WTC11 (cell line): Measurements from ENCODE around the gene SURF2. TPM values are rescaled to one million over a fixed set of nuclear protein-coding genes. Genes with fewer than 3 reads are reported as not detected.

Experiments used
- ATAC-seq: fragments of 200-7000 bp; cut with Tn5 transposase; 2 replicates; pipeline ENCODE4 v1.10.0; 2021; ENCODE audit warnings: mild to moderate bottlenecking, moderate library complexity
- CTCF ChIA-PET: fragments of 300-600 bp; sonication (Branson Sonifier 250); formaldehyde crosslinking; loops from one replicate; lab custom pipeline; 2021; ENCODE audit warnings: antibody characterized with exemption; lab: Charles Lee
- POLR2A ChIA-PET: fragments of 350-600 bp; sonication (Branson Sonifier 250); formaldehyde crosslinking; loops from one replicate; lab custom pipeline; 2021; ENCODE audit warnings: antibody characterized with exemption; lab: Charles Lee
- DNase-seq: peaks from one replicate; pipeline ENCODE4 v3.0.0; 2021; ENCODE audit warnings: low spot score
- H3K27ac Mint-ChIP-seq: 2 replicates; pipeline ENCODE4 v1.8.0; 2021; ENCODE audit warnings: mixed read lengths
- H3K27me3 Mint-ChIP-seq: 2 replicates; pipeline ENCODE4 v1.8.0; 2021; ENCODE audit warnings: low read depth, mild to moderate bottlenecking, moderate library complexity, mixed read lengths
- H3K36me3 Mint-ChIP-seq: 2 replicates; pipeline ENCODE4 v1.8.0; 2021; ENCODE audit warnings: mixed read lengths
- H3K4me1 Mint-ChIP-seq: 2 replicates; pipeline ENCODE4 v1.8.0; 2022; ENCODE audit warnings: mixed read lengths
- H3K4me3 Mint-ChIP-seq: 2 replicates; pipeline ENCODE4 v1.8.0; 2021; ENCODE audit warnings: mild to moderate bottlenecking, moderate library complexity, mixed read lengths
- H3K9me3 Mint-ChIP-seq: 2 replicates; pipeline ENCODE4 v1.8.0; 2021; ENCODE audit warnings: mixed read lengths
- CTCF ChIP-seq: fragments of 200-600 bp; IDR thresholded peaks from 2 replicates; pipeline ENCODE4 v1.8.0; 2022; ENCODE audit warnings: antibody characterized with exemption
- E2F1 ChIP-seq: sonication (generic); formaldehyde crosslinking; IDR thresholded peaks from 2 replicates; pipeline ENCODE4 v1.8.0; 2022; ENCODE audit warnings: mild to moderate bottlenecking, missing genetic modification reagents
- E2F4 ChIP-seq: sonication (generic); formaldehyde crosslinking; IDR thresholded peaks from 2 replicates; pipeline ENCODE4 v1.8.1; 2022; ENCODE audit warnings: low read depth, mild to moderate bottlenecking, moderate library complexity, missing genetic modification reagents, borderline replicate concordance
- EMX1 ChIP-seq: fragments of 250-450 bp; sonication (Bioruptor Pico); IDR thresholded peaks from 2 replicates; pipeline ENCODE4 v1.8.0; 2021; ENCODE audit warnings: mild to moderate bottlenecking
- JUN ChIP-seq: sonication (generic); formaldehyde crosslinking; IDR thresholded peaks from 2 replicates; pipeline ENCODE4 v1.8.0; 2023; ENCODE audit warnings: mild to moderate bottlenecking, missing genetic modification reagents
- KAT7 ChIP-seq: sonication (generic); formaldehyde crosslinking; IDR thresholded peaks from 2 replicates; pipeline ENCODE4 v1.8.1; 2023; ENCODE audit warnings: missing genetic modification reagents, mild to moderate bottlenecking, borderline replicate concordance
- MAX ChIP-seq: sonication (generic); formaldehyde crosslinking; IDR thresholded peaks from 2 replicates; pipeline ENCODE4 v1.8.0; 2022; ENCODE audit warnings: mild to moderate bottlenecking, missing genetic modification reagents
- MLX ChIP-seq: sonication (generic); formaldehyde crosslinking; IDR thresholded peaks from 2 replicates; pipeline ENCODE4 v1.8.1; 2023; ENCODE audit warnings: mild to moderate bottlenecking, missing genetic modification reagents, moderate library complexity
- NFE2L1 ChIP-seq: sonication (generic); formaldehyde crosslinking; IDR thresholded peaks from 2 replicates; pipeline ENCODE4 v1.8.1; 2023; ENCODE audit warnings: missing genetic modification reagents
- TEAD1 ChIP-seq: sonication (generic); formaldehyde crosslinking; IDR thresholded peaks from 2 replicates; pipeline ENCODE4 v1.8.0; 2022; ENCODE audit warnings: mild to moderate bottlenecking, missing genetic modification reagents
- TEAD4 ChIP-seq: sonication (generic); formaldehyde crosslinking; IDR thresholded peaks from 2 replicates; pipeline ENCODE4 v1.8.0; 2022; ENCODE audit warnings: mild to moderate bottlenecking, missing genetic modification reagents
- TP53 ChIP-seq: sonication (generic); formaldehyde crosslinking; IDR thresholded peaks from 2 replicates; pipeline ENCODE4 v1.8.1; 2023; ENCODE audit warnings: mild to moderate bottlenecking, missing genetic modification reagents
- USF2 ChIP-seq: sonication (generic); formaldehyde crosslinking; IDR thresholded peaks from 2 replicates; pipeline ENCODE4 v1.8.1; 2023; ENCODE audit warnings: mild to moderate bottlenecking, missing genetic modification reagents, moderate library complexity
- ZBTB21 ChIP-seq: sonication (generic); formaldehyde crosslinking; IDR thresholded peaks from 2 replicates; pipeline ENCODE4 v1.8.1; 2023; ENCODE audit warnings: mild to moderate bottlenecking, missing genetic modification reagents, borderline replicate concordance
- ZBTB43 ChIP-seq: sonication (generic); formaldehyde crosslinking; IDR thresholded peaks from 2 replicates; pipeline ENCODE4 v1.8.1; 2023; ENCODE audit warnings: mild to moderate bottlenecking, missing genetic modification reagents
- ZNF232 ChIP-seq: sonication (generic); formaldehyde crosslinking; IDR thresholded peaks from 2 replicates; pipeline ENCODE4 v1.8.0; 2022; ENCODE audit warnings: mild to moderate bottlenecking, missing genetic modification reagents
- total RNA-seq: library from RNA; stranded (reverse); gene quantifications from 3 replicates; pipeline ENCODE4 v1.2.3, GENCODE V29; 2021

Gene SURF2
- total RNA-seq, 1 experiment from 2014 or later, result 33.3 TPM

GRCh38 chr9:133366435-133366834 is 10.1 kb downstream of the SURF2 start (continued):
- TF ChIP-seq TEAD4, result no peak
- no peak for TF ChIP-seq KAT7 (CRISPR knock-in tag)

- CTCF ChIA-PET, result interaction anchor here (1.0 to 2.5 kb wide), 3 partner anchors 11 to 33 kb away, joined by 3 to 7 read pairs (median 6); partner anchors contain the start of genes SURF1 and SURF2
- Mint-ChIP-seq H3K9me3 (no peaks in the 10 kb centered on the region), H3K4me3 (no peak overlapping the region), H3K4me1 (0 out of 2 replicates have a peak, but pooled peaks cover 2% of the 10 kb centered on the region), H3K27me3 (no peaks in the 10 kb centered on the region), H3K36me3 (peaks cover 61% of the 10 kb centered on the region), H3K27ac (no peak overlapping the region)
- no peak for ATAC-seq
- POLR2A ChIA-PET, result no interaction called here
- TF ChIP-seq USF2 (CRISPR knock-in tag) (no peak), ZBTB43 (CRISPR knock-in tag) (no peak), TP53 (CRISPR knock-in tag) (no peak), ZBTB21 (CRISPR knock-in tag) (no peak), E2F4 (no peak), MAX (CRISPR knock-in tag) (no peak), E2F1 (CRISPR knock-in tag) (no peak), TEAD1 (CRISPR knock-in tag) (no peak), EMX1 (CRISPR knock-in tag) (no peak), ZNF232 (CRISPR knock-in tag) (no peak)
- DNase-seq, result no peak
These were observed 10.9 kb downstream of the SURF2 start for GRCh38 chr9:133367221-133367620.

- no peak overlapping the region for H3K4me3 Mint-ChIP-seq
- 0 out of 2 replicates have a peak, but pooled peaks cover 2% of the 10 kb centered on the region for H3K4me1 Mint-ChIP-seq
- no peak for ATAC-seq
- peaks cover 64% of the 10 kb centered on the region for H3K36me3 Mint-ChIP-seq
- TF ChIP-seq NFE2L1 (CRISPR knock-in tag), result no peak
- no peak for TF ChIP-seq JUN
- no peak for TF ChIP-seq CTCF
- TF ChIP-seq MLX (CRISPR knock-in tag), result no peak
- H3K9me3 Mint-ChIP-seq, result no peaks in the 10 kb centered on the region
- ChIA-PET CTCF (interaction anchor here (2.0 kb wide), 1 partner anchor 26 kb away, joined by 6 read pairs; no protein-coding TSS in a partner anchor), POLR2A (no interaction called here)
- H3K27ac Mint-ChIP-seq, result no peak overlapping the region
- no peaks in the 10 kb centered on the region for H3K27me3 Mint-ChIP-seq
- no peak for DNase-seq
These were observed 11.4 kb downstream of the SURF2 start for GRCh38 chr9:133367778-133368177.
